HepG2 (cell line): ENCODE results near the gene DAB1. TPM values are rescaled to one million over a fixed set of nuclear protein-coding genes. Genes with fewer than 3 reads are reported as not detected.

ENCODE experiments used
- MED1 ChIP-seq: sonication (generic); formaldehyde crosslinking; IDR thresholded peaks from 2 replicates; pipeline ENCODE4 v1.4.0; 2020; ENCODE audit warnings: missing genetic modification reagents
- MYNN ChIP-seq: sonication (generic); formaldehyde crosslinking; IDR thresholded peaks from 2 replicates; pipeline ENCODE4 v1.4.0; 2020; ENCODE audit warnings: mild to moderate bottlenecking, low read depth, missing genetic modification reagents
- NFE2L2 ChIP-seq: fragments of 150-350 bp; IDR thresholded peaks from 2 replicates; pipeline ENCODE4 v1.6.1; 2014; ENCODE audit warnings: low read length
- SMAD3 ChIP-seq: sonication (generic); formaldehyde crosslinking; IDR thresholded peaks from 2 replicates; pipeline ENCODE4 v1.4.0; 2020; ENCODE audit warnings: missing genetic modification reagents
- SP140L ChIP-seq: sonication (generic); formaldehyde crosslinking; IDR thresholded peaks from 2 replicates; pipeline ENCODE4 v1.4.0; 2020; ENCODE audit warnings: missing genetic modification reagents, borderline replicate concordance
- YEATS2 ChIP-seq: sonication (generic); formaldehyde crosslinking; IDR thresholded peaks from 2 replicates; pipeline ENCODE4 v1.4.0; 2020; ENCODE audit warnings: missing genetic modification reagents, borderline replicate concordance
- polyA plus RNA-seq, 8 experiments: library from polyadenylated mRNA; depleted of rRNA in 3 of 8; stranded (reverse) in 7 of 8; unstranded in 1 of 8; fragments of >200 nt; fragmentation: Illumina TruSeq in 4 of 8; extraction: Trizol in 4 of 8; gene quantifications; 2 replicates each; pipeline versions ENCODE4 v1.2.1 to v1.2.3, GENCODE V29; 2011 to 2016; ENCODE audit warnings: low read depth in 4 of 8, missing spikeins in 1 of 8, mixed read lengths in 1 of 8; ENCODE audit not compliant: insufficient read depth in 1 of 8
- total RNA-seq, 5 experiments: library from RNA; depleted of rRNA; stranded (reverse); fragments of >200 nt; fragmentation: Illumina TruSeq; extraction: Trizol; gene quantifications; 2 replicates each; pipeline ENCODE4 v1.2.3, GENCODE V29; 2016; ENCODE audit warnings: low read depth in 1 of 5
- TF ChIP-seq, protein P1 (sequence below): sonication (generic); formaldehyde crosslinking; IDR thresholded peaks from 2 replicates; pipeline ENCODE4 v1.4.0; 2020; ENCODE audit warnings: missing genetic modification reagents
- TF ChIP-seq, protein P2 (sequence below): sonication (generic); formaldehyde crosslinking; IDR thresholded peaks from 2 replicates; pipeline ENCODE4 v1.5.1; 2020; ENCODE audit warnings: mild to moderate bottlenecking, missing genetic modification reagents, borderline replicate concordance
- TF ChIP-seq, protein P3 (sequence below): sonication (generic); formaldehyde crosslinking; IDR thresholded peaks from 2 replicates; pipeline ENCODE4 v1.4.0; 2020; ENCODE audit warnings: missing genetic modification reagents
- TF ChIP-seq, protein P4 (sequence below): sonication (generic); formaldehyde crosslinking; IDR thresholded peaks from 2 replicates; pipeline ENCODE4 v1.8.0; 2022; ENCODE audit warnings: low read depth, missing genetic modification reagents

The DAB1 gene
- total and polyA plus RNA-seq, 2 of the 13 experiments (the other 11 are each of a cell fraction or from before 2014, with no cell fraction given): 0.04 to 0.13 TPM

DNA sequence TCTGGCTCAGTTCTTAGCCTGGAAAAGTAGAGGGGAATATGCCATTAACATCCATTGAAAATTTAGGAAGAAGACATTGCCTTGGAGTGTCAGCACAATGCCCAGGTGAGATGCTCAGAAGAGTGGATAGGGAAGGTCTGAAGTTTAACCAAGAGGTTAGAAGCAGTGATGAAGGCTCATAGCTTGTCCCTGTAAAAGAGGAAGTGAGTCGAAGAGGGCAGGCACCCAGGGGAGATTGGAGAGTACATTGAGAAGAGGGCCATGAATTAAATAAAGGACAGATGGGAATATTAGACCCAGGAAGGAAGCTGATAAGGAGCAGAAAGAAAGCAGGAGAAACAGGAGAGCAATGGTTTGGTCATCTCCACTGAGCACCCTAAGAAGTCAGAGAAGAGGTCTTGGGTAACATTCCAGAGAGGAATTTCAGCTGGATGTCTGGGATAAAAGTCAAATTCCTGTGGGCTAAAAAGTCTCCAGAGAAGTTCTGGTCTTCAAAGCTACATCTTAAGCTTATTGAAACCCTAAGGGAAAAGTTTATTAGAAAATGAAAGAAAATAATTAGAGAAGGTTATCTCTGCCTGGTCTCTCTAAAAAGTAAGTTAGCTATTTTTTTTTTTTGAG lies 475.3 kb downstream of the DAB1 start (continued):
- TF ChIP-seq MYNN: no peak
- TF ChIP-seq SMAD3: no peak
- TF ChIP-seq MED1: no peak
- TF ChIP-seq, protein P1, sequence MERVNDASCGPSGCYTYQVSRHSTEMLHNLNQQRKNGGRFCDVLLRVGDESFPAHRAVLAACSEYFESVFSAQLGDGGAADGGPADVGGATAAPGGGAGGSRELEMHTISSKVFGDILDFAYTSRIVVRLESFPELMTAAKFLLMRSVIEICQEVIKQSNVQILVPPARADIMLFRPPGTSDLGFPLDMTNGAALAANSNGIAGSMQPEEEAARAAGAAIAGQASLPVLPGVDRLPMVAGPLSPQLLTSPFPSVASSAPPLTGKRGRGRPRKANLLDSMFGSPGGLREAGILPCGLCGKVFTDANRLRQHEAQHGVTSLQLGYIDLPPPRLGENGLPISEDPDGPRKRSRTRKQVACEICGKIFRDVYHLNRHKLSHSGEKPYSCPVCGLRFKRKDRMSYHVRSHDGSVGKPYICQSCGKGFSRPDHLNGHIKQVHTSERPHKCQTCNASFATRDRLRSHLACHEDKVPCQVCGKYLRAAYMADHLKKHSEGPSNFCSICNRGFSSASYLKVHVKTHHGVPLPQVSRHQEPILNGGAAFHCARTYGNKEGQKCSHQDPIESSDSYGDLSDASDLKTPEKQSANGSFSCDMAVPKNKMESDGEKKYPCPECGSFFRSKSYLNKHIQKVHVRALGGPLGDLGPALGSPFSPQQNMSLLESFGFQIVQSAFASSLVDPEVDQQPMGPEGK (CRISPR knock-in tag): no peak
- TF ChIP-seq, protein P2, sequence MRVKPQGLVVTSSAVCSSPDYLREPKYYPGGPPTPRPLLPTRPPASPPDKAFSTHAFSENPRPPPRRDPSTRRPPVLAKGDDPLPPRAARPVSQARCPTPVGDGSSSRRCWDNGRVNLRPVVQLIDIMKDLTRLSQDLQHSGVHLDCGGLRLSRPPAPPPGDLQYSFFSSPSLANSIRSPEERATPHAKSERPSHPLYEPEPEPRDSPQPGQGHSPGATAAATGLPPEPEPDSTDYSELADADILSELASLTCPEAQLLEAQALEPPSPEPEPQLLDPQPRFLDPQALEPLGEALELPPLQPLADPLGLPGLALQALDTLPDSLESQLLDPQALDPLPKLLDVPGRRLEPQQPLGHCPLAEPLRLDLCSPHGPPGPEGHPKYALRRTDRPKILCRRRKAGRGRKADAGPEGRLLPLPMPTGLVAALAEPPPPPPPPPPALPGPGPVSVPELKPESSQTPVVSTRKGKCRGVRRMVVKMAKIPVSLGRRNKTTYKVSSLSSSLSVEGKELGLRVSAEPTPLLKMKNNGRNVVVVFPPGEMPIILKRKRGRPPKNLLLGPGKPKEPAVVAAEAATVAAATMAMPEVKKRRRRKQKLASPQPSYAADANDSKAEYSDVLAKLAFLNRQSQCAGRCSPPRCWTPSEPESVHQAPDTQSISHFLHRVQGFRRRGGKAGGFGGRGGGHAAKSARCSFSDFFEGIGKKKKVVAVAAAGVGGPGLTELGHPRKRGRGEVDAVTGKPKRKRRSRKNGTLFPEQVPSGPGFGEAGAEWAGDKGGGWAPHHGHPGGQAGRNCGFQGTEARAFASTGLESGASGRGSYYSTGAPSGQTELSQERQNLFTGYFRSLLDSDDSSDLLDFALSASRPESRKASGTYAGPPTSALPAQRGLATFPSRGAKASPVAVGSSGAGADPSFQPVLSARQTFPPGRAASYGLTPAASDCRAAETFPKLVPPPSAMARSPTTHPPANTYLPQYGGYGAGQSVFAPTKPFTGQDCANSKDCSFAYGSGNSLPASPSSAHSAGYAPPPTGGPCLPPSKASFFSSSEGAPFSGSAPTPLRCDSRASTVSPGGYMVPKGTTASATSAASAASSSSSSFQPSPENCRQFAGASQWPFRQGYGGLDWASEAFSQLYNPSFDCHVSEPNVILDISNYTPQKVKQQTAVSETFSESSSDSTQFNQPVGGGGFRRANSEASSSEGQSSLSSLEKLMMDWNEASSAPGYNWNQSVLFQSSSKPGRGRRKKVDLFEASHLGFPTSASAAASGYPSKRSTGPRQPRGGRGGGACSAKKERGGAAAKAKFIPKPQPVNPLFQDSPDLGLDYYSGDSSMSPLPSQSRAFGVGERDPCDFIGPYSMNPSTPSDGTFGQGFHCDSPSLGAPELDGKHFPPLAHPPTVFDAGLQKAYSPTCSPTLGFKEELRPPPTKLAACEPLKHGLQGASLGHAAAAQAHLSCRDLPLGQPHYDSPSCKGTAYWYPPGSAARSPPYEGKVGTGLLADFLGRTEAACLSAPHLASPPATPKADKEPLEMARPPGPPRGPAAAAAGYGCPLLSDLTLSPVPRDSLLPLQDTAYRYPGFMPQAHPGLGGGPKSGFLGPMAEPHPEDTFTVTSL (CRISPR knock-in tag): no peak
- TF ChIP-seq, protein P3, sequence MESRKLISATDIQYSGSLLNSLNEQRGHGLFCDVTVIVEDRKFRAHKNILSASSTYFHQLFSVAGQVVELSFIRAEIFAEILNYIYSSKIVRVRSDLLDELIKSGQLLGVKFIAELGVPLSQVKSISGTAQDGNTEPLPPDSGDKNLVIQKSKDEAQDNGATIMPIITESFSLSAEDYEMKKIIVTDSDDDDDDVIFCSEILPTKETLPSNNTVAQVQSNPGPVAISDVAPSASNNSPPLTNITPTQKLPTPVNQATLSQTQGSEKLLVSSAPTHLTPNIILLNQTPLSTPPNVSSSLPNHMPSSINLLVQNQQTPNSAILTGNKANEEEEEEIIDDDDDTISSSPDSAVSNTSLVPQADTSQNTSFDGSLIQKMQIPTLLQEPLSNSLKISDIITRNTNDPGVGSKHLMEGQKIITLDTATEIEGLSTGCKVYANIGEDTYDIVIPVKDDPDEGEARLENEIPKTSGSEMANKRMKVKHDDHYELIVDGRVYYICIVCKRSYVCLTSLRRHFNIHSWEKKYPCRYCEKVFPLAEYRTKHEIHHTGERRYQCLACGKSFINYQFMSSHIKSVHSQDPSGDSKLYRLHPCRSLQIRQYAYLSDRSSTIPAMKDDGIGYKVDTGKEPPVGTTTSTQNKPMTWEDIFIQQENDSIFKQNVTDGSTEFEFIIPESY (CRISPR knock-in tag): no peak
- TF ChIP-seq, protein P4, sequence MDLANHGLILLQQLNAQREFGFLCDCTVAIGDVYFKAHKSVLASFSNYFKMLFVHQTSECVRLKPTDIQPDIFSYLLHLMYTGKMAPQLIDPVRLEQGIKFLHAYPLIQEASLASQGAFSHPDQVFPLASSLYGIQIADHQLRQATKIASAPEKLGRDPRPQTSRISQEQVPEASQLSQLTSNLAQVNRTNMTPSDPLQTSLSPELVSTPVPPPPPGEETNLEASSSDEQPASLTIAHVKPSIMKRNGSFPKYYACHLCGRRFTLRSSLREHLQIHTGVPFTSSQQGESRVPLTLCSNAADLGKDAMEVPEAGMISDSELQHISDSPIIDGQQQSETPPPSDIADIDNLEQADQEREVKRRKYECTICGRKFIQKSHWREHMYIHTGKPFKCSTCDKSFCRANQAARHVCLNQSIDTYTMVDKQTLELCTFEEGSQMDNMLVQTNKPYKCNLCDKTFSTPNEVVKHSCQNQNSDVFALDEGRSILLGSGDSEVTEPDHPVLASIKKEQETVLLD (CRISPR knock-in tag): no peak
- no peak for TF ChIP-seq YEATS2 (CRISPR knock-in tag)
- TF ChIP-seq NFE2L2: no peak
- TF ChIP-seq SP140L: no peak
